ENCODE results near the gene SAMHD1. TPM values are rescaled to one million over a fixed set of nuclear protein-coding genes. Genes with fewer than 3 reads are reported as not detected.

Gene SAMHD1
- total and polyA plus RNA-seq, 2 of the 13 experiments (the other 11 are each of a cell fraction or from before 2014, with no cell fraction given), result 16.9 to 43.5 TPM

- TF ChIP-seq ZNF646 (CRISPR knock-in tag; IDR thresholded peaks at IDR 0.05) (no peak), ZUFSP (CRISPR knock-in tag; IDR thresholded peaks at IDR 0.05; ENCODE audit: borderline replicate concordance) (no peak), ZNF326 (CRISPR knock-in tag; IDR thresholded peaks at IDR 0.05; ENCODE audit: borderline replicate concordance) (no peak), BCLAF1 (IDR thresholded peaks at IDR 0.05) (no peak), ZNF639 (CRISPR knock-in tag; conservative IDR thresholded peaks at IDR 0.05) (peak; percentile 80), CEBPG (CRISPR knock-in tag; IDR thresholded peaks at IDR 0.05) (no peak; the same call in 1 of the 2 replicates), GPN1 (CRISPR knock-in tag; IDR thresholded peaks at IDR 0.05; ENCODE audit: borderline replicate concordance) (no peak), POGZ (CRISPR knock-in tag; IDR thresholded peaks at IDR 0.05) (peak; percentile 69), ZNF225 (CRISPR knock-in tag; IDR thresholded peaks at IDR 0.05) (peak; percentile 97), ZNF691 (CRISPR knock-in tag; IDR thresholded peaks at IDR 0.05; ENCODE audit: borderline replicate concordance, low read depth) (peak; percentile 61; the same call in 1 of the 2 replicates), ZNF256 (CRISPR knock-in tag; conservative IDR thresholded peaks at IDR 0.05) (peak; percentile 59; the same call in 1 of the 2 replicates), RORA (CRISPR knock-in tag; IDR thresholded peaks at IDR 0.05) (no peak), ZNF564 (CRISPR knock-in tag; IDR thresholded peaks at IDR 0.05) (0 out of 2 replicates have a peak, but pooled peaks have one; percentile 79)
Measured at GRCh38 chr20:36951198-36951978, at the start of gene SAMHD1 (continued).
